Measurements from ENCODE around the gene OSBPL6.
"Not testable (repeated sequence)": the region's sequence is repeated elsewhere in the genome, so short reads cannot be mapped to it uniquely, and the experiment has no call there.

OSBPL6 gene

GRCh38 chr2:178357704-178358103 lies 163.4 kb downstream of the OSBPL6 start:
- not testable (repeated sequence) for H3K4me2 ChIP-seq (ENCODE audit: low read length, poor library complexity, severe bottlenecking); H3K36me3 ChIP-seq (ENCODE audit: control insufficient read depth in 1 of 2, insufficient read depth in 2 of 2, low read depth in 1 of 2, low read length in 2 of 2); H3K4ac ChIP-seq (ENCODE audit: low read depth in 1 of 2, low read length in 2 of 2); H3K18ac ChIP-seq (ENCODE audit: low read depth in 1 of 2, low read length in 2 of 2); H3K79me1 ChIP-seq (replicated peaks; ENCODE audit: low read length, poor library complexity, severe bottlenecking); H2AK5ac ChIP-seq (ENCODE audit: low read length, severe bottlenecking); H3K4me1 ChIP-seq (ENCODE audit: control insufficient read depth, insufficient read depth, low read depth, low read length); H2AFZ ChIP-seq (ENCODE audit: low read depth, low read length); H3K4me3 ChIP-seq (ENCODE audit: insufficient read depth in 1 of 2, low read depth in 1 of 2, low read length in 2 of 2); H4K8ac ChIP-seq (ENCODE audit: low read length); DNase-seq; H3K9ac ChIP-seq (ENCODE audit: low read length); H2BK120ac ChIP-seq (ENCODE audit: low read depth, low read length); H3K27ac ChIP-seq (ENCODE audit: low read length, poor library complexity, severe bottlenecking); H3K9me3 ChIP-seq (ENCODE audit: control insufficient read depth, low read length); H2BK5ac ChIP-seq (ENCODE audit: low read depth, low read length, poor library complexity, severe bottlenecking); H2BK12ac ChIP-seq (ENCODE audit: low read length in 2 of 2); H3K14ac ChIP-seq (ENCODE audit: low read length in 2 of 2); H4K91ac ChIP-seq (ENCODE audit: low read length); H3K27me3 ChIP-seq (ENCODE audit: control insufficient read depth in 1 of 2, insufficient read depth in 1 of 2, low read length in 2 of 2); H3K23ac ChIP-seq (ENCODE audit: low read length in 2 of 2); H2BK15ac ChIP-seq (ENCODE audit: low read depth, poor library complexity, severe bottlenecking)
- 100% methylated on average over 3 of the region's 4 CpGs for WGBS

GRCh38 chr2:178359192-178359912 lies 165.0 kb downstream of the OSBPL6 start:
- Histone ChIP-seq H4K91ac (ENCODE audit: low read length) (no peak overlapping the region), H2BK5ac (ENCODE audit: low read depth, low read length, poor library complexity, severe bottlenecking) (no peak overlapping the region), H2AK5ac (ENCODE audit: low read length, severe bottlenecking) (no peak overlapping the region), H3K36me3 (ENCODE audit: control insufficient read depth in 1 of 2, insufficient read depth in 2 of 2, low read depth in 1 of 2, low read length in 2 of 2) (peaks cover 0 to 2% of the 10 kb centered on the region in 2 experiments), H3K27ac (ENCODE audit: low read length, poor library complexity, severe bottlenecking) (no peak overlapping the region), H4K8ac (ENCODE audit: low read length) (no peak overlapping the region), H3K14ac (ENCODE audit: low read length in 2 of 2) (no peak overlapping the region), H3K4me1 (ENCODE audit: control insufficient read depth, insufficient read depth, low read depth, low read length) (no peaks in the 10 kb centered on the region), H3K4ac (ENCODE audit: low read depth in 1 of 2, low read length in 2 of 2) (no peak overlapping the region), H3K23ac (ENCODE audit: low read length in 2 of 2) (no peak overlapping the region), H3K9ac (ENCODE audit: low read length) (no peak overlapping the region), H3K4me2 (ENCODE audit: low read length, poor library complexity, severe bottlenecking) (no peak overlapping the region), H2BK15ac (ENCODE audit: low read depth, poor library complexity, severe bottlenecking) (no peak overlapping the region), H3K18ac (ENCODE audit: low read depth in 1 of 2, low read length in 2 of 2) (no peak overlapping the region), H2BK12ac (ENCODE audit: low read length in 2 of 2) (no peak overlapping the region), H3K4me3 (ENCODE audit: insufficient read depth in 1 of 2, low read depth in 1 of 2, low read length in 2 of 2) (no peak overlapping the region), H3K27me3 (ENCODE audit: control insufficient read depth in 1 of 2, insufficient read depth in 1 of 2, low read length in 2 of 2) (no peaks in the 10 kb centered on the region), H3K9me3 (ENCODE audit: control insufficient read depth, low read length) (peaks cover 2% of the 10 kb centered on the region), H2BK120ac (ENCODE audit: low read depth, low read length) (no peak overlapping the region), H2AFZ (ENCODE audit: low read depth, low read length) (no peak overlapping the region), H3K79me1 (replicated peaks; ENCODE audit: low read length, poor library complexity, severe bottlenecking) (no peaks in the 10 kb centered on the region)
- WGBS, result 81% methylated on average over 6 of the region's 7 CpGs
- DNase-seq, result no peak

GRCh38 chr2:178361588-178361987 lies 167.3 kb downstream of the OSBPL6 start:
- no peak overlapping the region for H3K18ac ChIP-seq (ENCODE audit: low read depth in 1 of 2, low read length in 2 of 2)
- no peak overlapping the region for H2AFZ ChIP-seq (ENCODE audit: low read depth, low read length)
- no peak overlapping the region for H3K4me3 ChIP-seq (ENCODE audit: insufficient read depth in 1 of 2, low read depth in 1 of 2, low read length in 2 of 2)
- H2BK15ac ChIP-seq (ENCODE audit: low read depth, poor library complexity, severe bottlenecking), result no peak overlapping the region
- no peak overlapping the region for H3K14ac ChIP-seq (ENCODE audit: low read length in 2 of 2)
- no peak for DNase-seq
- H3K4ac ChIP-seq (ENCODE audit: low read depth in 1 of 2, low read length in 2 of 2), result no peak overlapping the region
- H3K9ac ChIP-seq (ENCODE audit: low read length), result no peak overlapping the region
- no peaks in the 10 kb centered on the region for H3K79me1 ChIP-seq (replicated peaks; ENCODE audit: low read length, poor library complexity, severe bottlenecking)
- no peak overlapping the region for H2BK12ac ChIP-seq (ENCODE audit: low read length in 2 of 2)
- H4K91ac ChIP-seq (ENCODE audit: low read length), result no peak overlapping the region
- no peak overlapping the region for H3K23ac ChIP-seq (ENCODE audit: low read length in 2 of 2)
- H3K4me2 ChIP-seq (ENCODE audit: low read length, poor library complexity, severe bottlenecking), result no peak overlapping the region
- H2AK5ac ChIP-seq (ENCODE audit: low read length, severe bottlenecking), result no peak overlapping the region
- no peak overlapping the region for H3K27ac ChIP-seq (ENCODE audit: low read length, poor library complexity, severe bottlenecking)
- no peaks in the 10 kb centered on the region for H3K4me1 ChIP-seq (ENCODE audit: control insufficient read depth, insufficient read depth, low read depth, low read length)
- no peak overlapping the region for H4K8ac ChIP-seq (ENCODE audit: low read length)
- no peaks in the 10 kb centered on the region for H3K27me3 ChIP-seq (ENCODE audit: control insufficient read depth in 1 of 2, insufficient read depth in 1 of 2, low read length in 2 of 2)
- H2BK5ac ChIP-seq (ENCODE audit: low read depth, low read length, poor library complexity, severe bottlenecking), result no peak overlapping the region
- peaks cover 2% of the 10 kb centered on the region for H3K9me3 ChIP-seq (ENCODE audit: control insufficient read depth, low read length)
- peaks cover 0 to 2% of the 10 kb centered on the region in 2 experiments for H3K36me3 ChIP-seq (ENCODE audit: control insufficient read depth in 1 of 2, insufficient read depth in 2 of 2, low read depth in 1 of 2, low read length in 2 of 2)
- 99% methylated on average over 4 of the region's 4 CpGs for WGBS
- H2BK120ac ChIP-seq (ENCODE audit: low read depth, low read length), result no peak overlapping the region

- Histone ChIP-seq H3K18ac (ENCODE audit: low read depth in 1 of 2, low read length in 2 of 2) (no peak overlapping the region), H4K8ac (ENCODE audit: low read length) (no peak overlapping the region), H2BK12ac (ENCODE audit: low read length in 2 of 2) (no peak overlapping the region), H3K36me3 (ENCODE audit: control insufficient read depth in 1 of 2, insufficient read depth in 2 of 2, low read depth in 1 of 2, low read length in 2 of 2) (peaks cover 0 to 2% of the 10 kb centered on the region in 2 experiments), H3K4me2 (ENCODE audit: low read length, poor library complexity, severe bottlenecking) (no peak overlapping the region), H3K27me3 (ENCODE audit: control insufficient read depth in 1 of 2, insufficient read depth in 1 of 2, low read length in 2 of 2) (no peaks in the 10 kb centered on the region), H3K14ac (ENCODE audit: low read length in 2 of 2) (no peak overlapping the region), H3K27ac (ENCODE audit: low read length, poor library complexity, severe bottlenecking) (no peak overlapping the region), H3K9ac (ENCODE audit: low read length) (no peak overlapping the region), H2BK5ac (ENCODE audit: low read depth, low read length, poor library complexity, severe bottlenecking) (no peak overlapping the region), H3K4me3 (ENCODE audit: insufficient read depth in 1 of 2, low read depth in 1 of 2, low read length in 2 of 2) (no peak overlapping the region), H4K91ac (ENCODE audit: low read length) (no peak overlapping the region), H2AFZ (ENCODE audit: low read depth, low read length) (no peak overlapping the region), H3K23ac (ENCODE audit: low read length in 2 of 2) (no peak overlapping the region), H3K4me1 (ENCODE audit: control insufficient read depth, insufficient read depth, low read depth, low read length) (no peaks in the 10 kb centered on the region), H2AK5ac (ENCODE audit: low read length, severe bottlenecking) (no peak overlapping the region), H3K79me1 (replicated peaks; ENCODE audit: low read length, poor library complexity, severe bottlenecking) (no peaks in the 10 kb centered on the region), H3K9me3 (ENCODE audit: control insufficient read depth, low read length) (no peaks in the 10 kb centered on the region), H3K4ac (ENCODE audit: low read depth in 1 of 2, low read length in 2 of 2) (no peak overlapping the region), H2BK15ac (ENCODE audit: low read depth, poor library complexity, severe bottlenecking) (no peak overlapping the region), H2BK120ac (ENCODE audit: low read depth, low read length) (no peak overlapping the region)
- WGBS, result 93% methylated on average over 4 of the region's 7 CpGs
- peak; percentile 27 for DNase-seq
Measured at GRCh38 chr2:178363252-178363651, 168.9 kb downstream of the OSBPL6 start.

Measured in mesenchymal stem cell (in vitro differentiated cells and primary cell).